ENCODE results near the gene FOXP3. TPM values are rescaled to one million over a fixed set of nuclear protein-coding genes. Genes with fewer than 3 reads are reported as not detected.

Gene FOXP3
- total RNA-seq, 4 donors from 2014 or later = 0.26 to 1.0 (median 0.62) TPM; not detected in 1

DNA sequence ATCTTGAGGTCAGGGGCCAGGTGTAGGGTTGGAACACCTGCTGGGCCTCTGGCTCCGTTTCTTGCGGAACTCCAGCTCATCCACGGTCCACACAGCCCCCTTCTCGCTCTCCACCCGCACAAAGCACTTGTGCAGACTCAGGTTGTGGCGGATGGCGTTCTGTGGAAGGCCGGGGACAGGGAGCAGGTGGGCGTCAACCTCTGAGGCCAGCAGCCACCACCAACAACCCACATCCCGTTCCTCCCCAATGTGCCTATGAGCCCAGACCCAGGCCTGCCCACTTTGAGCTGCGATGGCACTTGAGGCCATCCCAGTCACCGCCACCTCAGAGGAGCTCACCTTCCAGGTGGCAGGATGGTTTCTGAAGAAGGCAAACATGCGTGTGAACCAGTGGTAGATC lies 13.2 kb downstream of the FOXP3 start:
- TF ChIP-seq, protein P1, sequence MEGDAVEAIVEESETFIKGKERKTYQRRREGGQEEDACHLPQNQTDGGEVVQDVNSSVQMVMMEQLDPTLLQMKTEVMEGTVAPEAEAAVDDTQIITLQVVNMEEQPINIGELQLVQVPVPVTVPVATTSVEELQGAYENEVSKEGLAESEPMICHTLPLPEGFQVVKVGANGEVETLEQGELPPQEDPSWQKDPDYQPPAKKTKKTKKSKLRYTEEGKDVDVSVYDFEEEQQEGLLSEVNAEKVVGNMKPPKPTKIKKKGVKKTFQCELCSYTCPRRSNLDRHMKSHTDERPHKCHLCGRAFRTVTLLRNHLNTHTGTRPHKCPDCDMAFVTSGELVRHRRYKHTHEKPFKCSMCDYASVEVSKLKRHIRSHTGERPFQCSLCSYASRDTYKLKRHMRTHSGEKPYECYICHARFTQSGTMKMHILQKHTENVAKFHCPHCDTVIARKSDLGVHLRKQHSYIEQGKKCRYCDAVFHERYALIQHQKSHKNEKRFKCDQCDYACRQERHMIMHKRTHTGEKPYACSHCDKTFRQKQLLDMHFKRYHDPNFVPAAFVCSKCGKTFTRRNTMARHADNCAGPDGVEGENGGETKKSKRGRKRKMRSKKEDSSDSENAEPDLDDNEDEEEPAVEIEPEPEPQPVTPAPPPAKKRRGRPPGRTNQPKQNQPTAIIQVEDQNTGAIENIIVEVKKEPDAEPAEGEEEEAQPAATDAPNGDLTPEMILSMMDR (IDR thresholded peaks at IDR 0.05) = no peak
- TF ChIP-seq POLR2A (IDR thresholded peaks at IDR 0.05) = no peak
- TF ChIP-seq EP300 (IDR thresholded peaks at IDR 0.05) = no peak
- WGBS = 88% methylated on average over 12 of the region's 13 CpGs
- H3K9me3 ChIP-seq = no peaks in the 10 kb centered on the region
- H3K36me3 ChIP-seq = peaks cover 25% of the 10 kb centered on the region
- no peaks in the 10 kb centered on the region for H3K4me1 ChIP-seq
- no peak overlapping the region for H3K4me3 ChIP-seq
- H3K27me3 ChIP-seq = no peaks in the 10 kb centered on the region
- DNase-seq (ENCODE audit: low spot score in 2 of 2) = no peak
- H3K27ac ChIP-seq = no peak overlapping the region

DNA sequence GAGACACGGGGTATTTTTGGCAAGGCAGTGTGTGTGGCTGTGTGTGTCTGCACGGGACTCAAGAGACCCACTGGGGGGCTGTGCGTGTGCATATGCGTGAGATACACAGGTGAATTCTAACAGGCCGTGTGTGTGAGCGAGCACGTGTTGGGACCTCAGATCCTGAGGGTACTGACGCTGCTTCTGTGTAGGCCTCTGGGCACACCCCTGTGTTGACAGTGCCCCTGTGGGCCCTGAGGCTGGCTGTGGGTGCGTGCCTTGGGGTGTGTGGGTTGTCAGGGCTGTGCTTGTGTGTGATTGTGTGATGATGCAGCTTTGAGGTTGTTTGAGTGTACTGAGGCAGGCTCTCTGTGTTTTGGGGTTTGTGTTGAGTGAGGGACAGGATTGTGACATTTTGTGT lies 13.9 kb downstream of the FOXP3 start:
- H3K4me3 ChIP-seq = no peak overlapping the region
- H3K27ac ChIP-seq = no peak overlapping the region
- no peaks in the 10 kb centered on the region for H3K4me1 ChIP-seq
- H3K36me3 ChIP-seq = peaks cover 25% of the 10 kb centered on the region
- TF ChIP-seq POLR2A (IDR thresholded peaks at IDR 0.05) (no peak), POLR2AphosphoS5 (IDR thresholded peaks at IDR 0.05) (no peak)
- TF ChIP-seq, protein P1 (IDR thresholded peaks at IDR 0.05) = no peak
- no peak for DNase-seq (ENCODE audit: low spot score in 2 of 2)
- 77% methylated on average over 9 of the region's 9 CpGs for whole genome bisulfite sequencing
- no peaks in the 10 kb centered on the region for H3K27me3 ChIP-seq
- H3K9me3 ChIP-seq = no peaks in the 10 kb centered on the region

DNA sequence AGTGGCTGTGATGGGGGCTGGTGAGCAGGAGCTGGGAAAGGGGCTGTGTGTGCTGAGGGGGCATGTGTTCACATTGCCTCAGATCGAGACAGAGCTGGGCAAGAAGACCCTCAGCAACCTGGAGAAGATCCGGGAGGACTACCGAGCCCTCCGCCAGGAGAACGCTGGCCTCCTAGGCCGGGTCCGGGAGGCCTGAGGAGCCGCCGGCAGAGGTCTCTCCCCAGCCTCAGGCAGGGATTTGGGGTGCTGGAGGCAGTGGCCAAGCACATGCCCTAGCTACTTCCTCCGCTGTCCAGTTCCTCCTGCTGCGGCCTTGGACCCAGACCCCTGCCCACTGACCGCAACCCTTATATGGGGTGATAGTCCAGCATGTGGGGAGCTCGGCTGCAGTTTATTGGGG lies 14.4 kb downstream of the FOXP3 start:
- Histone ChIP-seq H3K4me3 (no peak overlapping the region), H3K9me3 (no peaks in the 10 kb centered on the region), H3K36me3 (peaks cover 25% of the 10 kb centered on the region), H3K27me3 (no peaks in the 10 kb centered on the region), H3K4me1 (no peaks in the 10 kb centered on the region), H3K27ac (no peak overlapping the region)
- TF ChIP-seq EP300 (IDR thresholded peaks at IDR 0.05) (no peak), POLR2AphosphoS5 (IDR thresholded peaks at IDR 0.05) (no peak), POLR2A (IDR thresholded peaks at IDR 0.05) (no peak)
- TF ChIP-seq, protein P1 (IDR thresholded peaks at IDR 0.05) = no peak
- DNase-seq (ENCODE audit: low spot score in 2 of 2) = no peak
- WGBS = 89% methylated on average over 4 of the region's 13 CpGs

DNA sequence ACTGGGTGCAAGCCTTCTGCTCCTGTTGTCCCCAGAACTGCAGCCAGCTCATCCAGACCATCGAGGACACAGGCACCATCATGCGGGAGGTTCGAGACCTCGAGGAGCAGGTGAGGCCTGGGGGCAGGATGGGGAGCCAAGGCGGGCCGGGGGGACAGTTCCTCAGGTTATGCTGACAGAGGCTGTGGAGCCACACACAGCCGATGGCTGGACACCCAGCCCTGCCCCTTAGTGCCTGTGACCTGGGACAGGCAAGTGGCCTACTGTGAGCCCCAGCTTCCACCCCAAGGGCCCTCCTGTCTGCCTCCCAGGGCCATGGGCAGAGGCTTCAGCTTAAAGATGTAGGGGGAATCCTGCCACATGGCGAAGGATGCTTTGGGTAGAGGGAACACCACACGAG lies 14.9 kb downstream of the FOXP3 start:
- Histone ChIP-seq H3K27me3 (no peaks in the 10 kb centered on the region), H3K9me3 (no peaks in the 10 kb centered on the region), H3K36me3 (peaks cover 30% of the 10 kb centered on the region), H3K4me1 (no peaks in the 10 kb centered on the region), H3K27ac (no peak overlapping the region), H3K4me3 (no peak overlapping the region)
- WGBS = 81% methylated on average over 5 of the region's 9 CpGs
- TF ChIP-seq POLR2A (IDR thresholded peaks at IDR 0.05) = no peak
- TF ChIP-seq EP300 (IDR thresholded peaks at IDR 0.05) = no peak
- TF ChIP-seq, protein P1 (IDR thresholded peaks at IDR 0.05) = no peak
- no peak for TF ChIP-seq POLR2AphosphoS5 (IDR thresholded peaks at IDR 0.05)
- no peak for DNase-seq (ENCODE audit: low spot score in 2 of 2)

DNA sequence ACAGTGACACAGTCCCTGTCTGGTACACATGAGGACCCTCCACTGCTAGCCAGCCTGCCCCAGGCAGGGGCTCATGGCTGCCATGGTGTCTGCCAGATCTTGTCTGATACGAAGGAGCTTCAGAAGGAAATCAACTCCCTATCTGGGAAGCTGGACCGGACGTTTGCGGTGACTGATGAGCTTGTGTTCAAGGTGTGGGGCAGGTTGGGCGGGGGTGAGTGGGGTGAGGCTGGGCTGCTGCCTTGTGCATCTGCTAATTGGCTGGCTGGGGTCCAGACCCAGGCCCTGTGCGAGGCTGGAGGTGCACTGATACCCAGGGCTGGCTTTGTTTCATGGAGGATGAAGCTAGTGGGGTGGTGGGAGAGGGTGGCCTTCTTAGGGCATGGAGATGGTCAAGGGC lies 15.4 kb downstream of the FOXP3 start:
- no CpG with 5 or more reads among the region's 6 CpGs for WGBS
- no peak overlapping the region for H3K27ac ChIP-seq
- no peaks in the 10 kb centered on the region for H3K9me3 ChIP-seq
- no peaks in the 10 kb centered on the region for H3K4me1 ChIP-seq
- peaks cover 33% of the 10 kb centered on the region for H3K36me3 ChIP-seq
- no peak overlapping the region for H3K4me3 ChIP-seq
- DNase-seq (ENCODE audit: low spot score in 2 of 2) = no peak
- TF ChIP-seq POLR2AphosphoS5 (IDR thresholded peaks at IDR 0.05) (no peak), EP300 (IDR thresholded peaks at IDR 0.05) (no peak), POLR2A (IDR thresholded peaks at IDR 0.05) (no peak)
- TF ChIP-seq, protein P1 (IDR thresholded peaks at IDR 0.05) = no peak
- no peaks in the 10 kb centered on the region for H3K27me3 ChIP-seq
